ENCODE measurements around the gene HLA-B. TPM values are rescaled to one million over a fixed set of nuclear protein-coding genes. Genes with fewer than 3 reads are reported as not detected.
A peak's percentile ranks its signal among the peaks of the same experiment; 100 is the strongest.

HLA-B gene
- total RNA-seq, 6 experiments from 2014 or later, result 232 to 1,122 (median 585) TPM

GRCh38 chr6:31308050-31308844 is 48.7 kb downstream of the HLA-B start:
- no peaks in the 10 kb centered on the region for H3K9me3 ChIP-seq
- H3K4me3 ChIP-seq, result peak overlapping the region; percentile 13 to 28 (median 18)
- H3K36me3 ChIP-seq, result no peaks in the 10 kb centered on the region
- intact Hi-C loops (cut with DNase I), result no loop called here
- H3K27ac ChIP-seq, result no peak overlapping the region
- WGBS (ENCODE audit: insufficient coverage, low coverage, low lambda C conversion rate, missing lambda C conversion rate), result 1% methylated on average over 14 of the region's 57 CpGs
- TF ChIP-seq CTCF (IDR thresholded peaks at IDR 0.05) (no peak), POLR2A (IDR thresholded peaks at IDR 0.05) (no peak)
- DNase-seq (peak in 2 of 3 donors; percentile 29 to 57), ATAC-seq (peak; percentile 59 to 80 (median 76))
- peaks cover 0 to 14% of the 10 kb centered on the region in 2 donors for H3K27me3 ChIP-seq
- no peaks in the 10 kb centered on the region for H3K4me1 ChIP-seq

- no peaks in the 10 kb centered on the region for H3K4me1 ChIP-seq
- H3K9me3 ChIP-seq, result no peaks in the 10 kb centered on the region
- intact Hi-C loops (cut with DNase I), result no loop called here
- DNase-seq (no peak), ATAC-seq (peak in 1 of 4 donors; percentile 10)
- no peak overlapping the region for H3K27ac ChIP-seq
- WGBS (ENCODE audit: insufficient coverage, low coverage, low lambda C conversion rate, missing lambda C conversion rate), result 83% methylated on average over 6 of the region's 14 CpGs
- H3K36me3 ChIP-seq, result no peaks in the 10 kb centered on the region
- peak overlapping the region in 1 of 3 donors; percentile 13 for H3K4me3 ChIP-seq
- no peak for TF ChIP-seq POLR2A (IDR thresholded peaks at IDR 0.05)
- H3K27me3 ChIP-seq, result peaks cover 0 to 14% of the 10 kb centered on the region in 2 donors
Measured at GRCh38 chr6:31307669-31308049, 49.3 kb downstream of the HLA-B start.

GRCh38 chr6:31305703-31306219 is 51.2 kb downstream of the HLA-B start:
- H3K27me3 ChIP-seq, result peaks cover 0 to 14% of the 10 kb centered on the region in 2 donors
- DNase-seq (no peak), ATAC-seq (no peak)
- no peaks in the 10 kb centered on the region for H3K36me3 ChIP-seq
- H3K27ac ChIP-seq, result no peak overlapping the region
- H3K9me3 ChIP-seq, result no peaks in the 10 kb centered on the region
- 61% methylated on average over 4 of the region's 4 CpGs for WGBS (ENCODE audit: insufficient coverage, low coverage, low lambda C conversion rate, missing lambda C conversion rate)
- intact Hi-C loops (cut with DNase I), result no loop called here
- H3K4me1 ChIP-seq, result no peaks in the 10 kb centered on the region
- TF ChIP-seq POLR2A (IDR thresholded peaks at IDR 0.05) (no peak), CTCF (IDR thresholded peaks at IDR 0.05) (no peak)
- H3K4me3 ChIP-seq, result no peak overlapping the region

DNA sequence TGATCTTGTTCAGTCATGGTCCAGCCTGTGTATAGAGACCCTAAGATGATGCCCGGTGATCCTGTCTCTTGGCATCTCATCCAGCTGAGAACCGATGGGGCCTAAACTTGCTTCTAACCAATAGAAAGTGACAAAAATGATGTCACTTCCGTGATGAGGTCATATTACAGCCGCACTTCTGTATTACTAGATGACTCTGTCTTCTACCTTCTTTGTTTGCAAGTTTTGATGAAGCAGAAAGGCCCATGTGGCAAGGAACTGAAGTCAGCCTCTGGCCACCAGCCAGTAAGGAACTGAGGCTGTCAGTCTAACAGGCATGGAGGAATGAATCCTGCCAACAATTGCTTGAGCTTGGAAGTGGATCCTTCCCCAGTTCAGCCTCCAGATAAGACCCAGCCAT is 52.3 kb downstream of the HLA-B start:
- DNase-seq (no peak), ATAC-seq (no peak)
- TF ChIP-seq CTCF (IDR thresholded peaks at IDR 0.05) (no peak), POLR2A (IDR thresholded peaks at IDR 0.05) (no peak)
- Histone ChIP-seq H3K36me3 (no peaks in the 10 kb centered on the region), H3K27me3 (peaks cover 0 to 14% of the 10 kb centered on the region in 2 donors), H3K4me1 (no peaks in the 10 kb centered on the region), H3K9me3 (no peaks in the 10 kb centered on the region), H3K27ac (no peak overlapping the region), H3K4me3 (no peak overlapping the region)
- 49% methylated on average over 3 of the region's 4 CpGs for WGBS (ENCODE audit: insufficient coverage, low coverage, low lambda C conversion rate, missing lambda C conversion rate)
- intact Hi-C loops (cut with DNase I), result no loop called here

Small RNAs within 50 kb of the gene (microRNA-seq; reads per million reads assigned to microRNA genes)
- gene MIR6891, result 0 to 0.58 reads per million in 2 donors

Small RNAs within 50 kb of the gene (small RNA-seq; reads per million reads assigned to genes)
- gene HLA-S (0 reads per million in 2 experiments), gene MIR6891 (0 reads per million in 2 experiments), gene RF00019 (0 reads per million in 2 experiments), gene RNU6-283P (0 reads per million in 2 experiments)

Other genes starting within 250 kb of the HLA-B start
- gene C6orf15, start 244.6 kb downstream of the HLA-B start, total RNA-seq, result not detected
- under 1 TPM in 2 of 6 experiments, not detected in 4; 0.07 to 0.42 TPM for gene PSORS1C1, start 242.4 kb downstream of the HLA-B start, total RNA-seq
- not detected for gene CDSN, start 236.7 kb downstream of the HLA-B start, total RNA-seq
- not detected for gene PSORS1C2, start 218.1 kb downstream of the HLA-B start, total RNA-seq
- gene CCHCR1, start 199.4 kb downstream of the HLA-B start, total RNA-seq, result 1 to 10 TPM; 6.0 to 9.1 (median 8.0) TPM
- 1 to 10 TPM in 4 of 6 experiments, under 1 TPM in 2; 0.42 to 4.4 (median 1.3) TPM for gene TCF19, start 198.6 kb downstream of the HLA-B start, total RNA-seq
- gene POU5F1, start 186.5 kb downstream of the HLA-B start, total RNA-seq, result 1 to 10 TPM in 5 of 6 experiments, under 1 TPM in 1; 0.71 to 3.8 (median 2.6) TPM
- 100 to 1,000 TPM; 245 to 565 (median 439) TPM for gene HLA-C, start 85.1 kb downstream of the HLA-B start, total RNA-seq
- gene MICA, start 46.4 kb upstream of the HLA-B start, total RNA-seq, result 10 to 100 TPM in 1 of 6 experiments, 1 to 10 TPM in 5; 2.5 to 10.9 (median 6.1) TPM
- 1 to 10 TPM in 4 of 6 experiments, under 1 TPM in 2; 0.48 to 2.0 (median 1.2) TPM for gene MICB, start 141.0 kb upstream of the HLA-B start, total RNA-seq
- gene MCCD1, start 171.8 kb upstream of the HLA-B start, total RNA-seq, result not detected
- gene DDX39B, start 184.8 kb upstream of the HLA-B start, total RNA-seq, result 100 to 1,000 TPM in 3 of 6 experiments, 10 to 100 TPM in 3; 85.2 to 145 (median 102) TPM
- under 1 TPM in 3 of 6 experiments, not detected in 3; 0.29 to 0.43 (median 0.42) TPM for gene ATP6V1G2, start 189.4 kb upstream of the HLA-B start, total RNA-seq
- gene NFKBIL1, start 190.4 kb upstream of the HLA-B start, total RNA-seq, result 10 to 100 TPM in 1 of 6 experiments, 1 to 10 TPM in 5; 7.5 to 10.2 (median 8.3) TPM
- under 1 TPM in 1 of 6 experiments, not detected in 5; 0.20 TPM for gene LTA, start 215.1 kb upstream of the HLA-B start, total RNA-seq
- 1 to 10 TPM in 1 of 6 experiments, under 1 TPM in 1, not detected in 4; 0.15 to 1.0 TPM for gene TNF, start 218.4 kb upstream of the HLA-B start, total RNA-seq
- gene LTB, start 225.2 kb upstream of the HLA-B start, total RNA-seq, result 1 to 10 TPM in 2 of 6 experiments, under 1 TPM in 4; 0.28 to 2.2 (median 0.62) TPM
- 10 to 100 TPM in 1 of 6 experiments, 1 to 10 TPM in 5; 1.5 to 21.5 (median 6.7) TPM for gene LST1, start 229.1 kb upstream of the HLA-B start, total RNA-seq
- under 1 TPM in 3 of 6 experiments, not detected in 3; 0.20 to 0.55 (median 0.46) TPM for gene NCR3, start 235.8 kb upstream of the HLA-B start, total RNA-seq

All from right lobe of liver (tissue), 6 donors.